Measurements from ENCODE around the gene VEPH1.

The VEPH1 gene

DNA sequence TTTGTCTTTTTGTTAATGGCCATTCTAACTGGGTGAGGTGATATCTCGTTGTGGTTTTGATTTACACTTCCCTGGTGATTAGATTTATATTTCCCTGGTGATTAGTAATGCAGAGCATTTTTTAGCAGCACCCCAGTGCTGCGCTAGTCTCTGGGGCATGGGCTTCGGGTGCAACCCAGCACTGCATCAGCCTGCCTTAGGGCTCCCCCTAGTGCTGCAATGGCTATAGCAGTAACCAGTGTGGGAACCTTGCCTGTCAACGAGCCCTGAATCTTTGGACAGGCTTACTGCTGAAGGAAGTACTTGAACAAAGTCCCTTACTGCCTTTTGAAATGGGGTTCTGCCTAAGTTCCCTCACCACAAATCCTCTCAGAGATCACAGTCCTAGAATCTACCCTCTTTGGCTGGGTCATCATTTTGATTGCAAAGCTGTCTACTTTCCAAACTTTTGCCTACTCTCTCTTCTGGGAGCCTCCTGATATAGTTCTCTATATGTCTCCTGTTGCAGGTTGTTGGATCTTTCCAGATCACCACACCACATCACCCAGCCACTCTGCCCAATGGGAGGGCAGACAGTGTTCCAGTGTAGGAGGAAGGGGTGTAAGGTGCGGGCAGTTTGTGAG lies 264.0 kb downstream of the VEPH1 start:
- H3K36me3 ChIP-seq: no peaks in the 10 kb centered on the region
- peak overlapping the region; percentile 61 for H3K27ac ChIP-seq
- no peaks in the 10 kb centered on the region for H3K9me3 ChIP-seq
- H3K4me3 ChIP-seq (ENCODE audit: low read depth in 1 of 2, low read length in 1 of 2): no peak overlapping the region
- no peaks in the 10 kb centered on the region for H3K27me3 ChIP-seq
- H3K4me1 ChIP-seq (ENCODE audit: control insufficient read depth in 1 of 2, insufficient read depth in 1 of 2, low read depth in 1 of 2, low read length in 1 of 2): peaks cover 26 to 29% of the 10 kb centered on the region in 2 experiments
- peak; percentile 65 for TF ChIP-seq CTCF (IDR thresholded peaks at IDR 0.05)

DNA sequence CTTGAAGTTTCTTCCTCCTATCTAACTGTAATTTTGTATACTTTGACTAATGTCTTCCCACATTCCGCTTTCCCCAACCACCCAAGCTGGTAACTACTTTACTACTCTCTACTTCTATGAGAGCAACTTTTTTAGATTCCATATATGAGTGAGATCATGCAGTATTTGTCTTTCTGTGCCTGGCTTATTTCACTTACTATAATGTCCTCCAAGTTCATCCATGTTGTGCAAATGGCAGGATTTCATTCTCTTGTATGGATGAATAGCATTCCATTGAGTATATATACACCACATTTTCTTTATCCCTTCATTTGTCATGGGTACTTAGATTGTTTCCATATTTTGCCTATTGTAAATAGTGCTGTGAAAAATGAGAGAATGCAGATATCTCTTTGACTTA lies 264.8 kb downstream of the VEPH1 start:
- Histone ChIP-seq H3K4me3 (ENCODE audit: low read depth in 1 of 2, low read length in 1 of 2) (no peak overlapping the region), H3K27ac (no peak overlapping the region), H3K9me3 (no peaks in the 10 kb centered on the region), H3K36me3 (no peaks in the 10 kb centered on the region), H3K27me3 (no peaks in the 10 kb centered on the region), H3K4me1 (ENCODE audit: control insufficient read depth in 1 of 2, insufficient read depth in 1 of 2, low read depth in 1 of 2, low read length in 1 of 2) (peaks cover 26 to 29% of the 10 kb centered on the region in 2 experiments)
- TF ChIP-seq CTCF (IDR thresholded peaks at IDR 0.05): no peak

DNA sequence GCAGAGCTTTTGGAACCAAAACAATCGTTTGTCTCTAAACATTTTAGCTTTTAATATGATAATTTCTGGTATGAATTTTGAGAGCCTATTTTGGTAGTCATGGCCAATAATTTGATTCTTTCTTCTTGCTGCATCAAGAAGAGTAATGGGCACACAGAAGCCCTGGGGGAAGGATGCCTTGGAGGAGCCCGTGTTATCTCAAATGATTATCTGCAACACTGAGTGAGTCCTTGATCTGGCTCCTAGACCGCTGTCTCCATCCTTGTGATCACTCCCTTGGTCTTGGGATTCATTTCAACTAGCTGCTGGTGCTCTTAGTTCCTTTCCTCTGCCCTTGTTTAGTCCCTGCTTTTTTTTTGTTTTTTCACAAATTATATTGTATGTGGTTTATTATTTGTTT lies 265.3 kb downstream of the VEPH1 start:
- TF ChIP-seq CTCF (IDR thresholded peaks at IDR 0.05): no peak
- Histone ChIP-seq H3K27ac (no peak overlapping the region), H3K4me1 (ENCODE audit: control insufficient read depth in 1 of 2, insufficient read depth in 1 of 2, low read depth in 1 of 2, low read length in 1 of 2) (peaks cover 26 to 29% of the 10 kb centered on the region in 2 experiments), H3K36me3 (no peaks in the 10 kb centered on the region), H3K27me3 (no peaks in the 10 kb centered on the region), H3K4me3 (ENCODE audit: low read depth in 1 of 2, low read length in 1 of 2) (no peak overlapping the region), H3K9me3 (no peaks in the 10 kb centered on the region)

DNA sequence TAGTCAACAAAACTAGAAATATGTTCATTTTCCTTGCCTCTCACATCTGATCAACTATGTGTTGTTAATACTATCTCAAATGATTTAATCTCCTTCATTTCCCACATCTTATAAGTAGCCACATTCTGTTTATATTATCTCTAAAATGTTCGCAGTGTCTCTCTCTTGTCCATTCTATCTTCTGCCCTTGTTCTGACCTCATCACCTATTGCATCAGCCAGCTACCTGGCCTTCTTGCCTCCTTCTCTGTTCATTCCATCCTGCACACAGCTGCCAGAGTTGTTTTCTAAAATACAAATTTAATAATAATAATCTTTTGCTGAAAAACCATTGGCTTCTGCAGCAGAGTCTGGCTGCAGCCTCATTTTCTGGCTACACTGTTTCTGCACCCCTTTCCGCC lies 267.9 kb downstream of the VEPH1 start:
- Histone ChIP-seq H3K4me1 (ENCODE audit: control insufficient read depth in 1 of 2, insufficient read depth in 1 of 2, low read depth in 1 of 2, low read length in 1 of 2) (peaks cover 14% of the 10 kb centered on the region in 2 experiments), H3K27me3 (no peaks in the 10 kb centered on the region), H3K36me3 (no peaks in the 10 kb centered on the region), H3K27ac (no peak overlapping the region), H3K9me3 (no peaks in the 10 kb centered on the region), H3K4me3 (ENCODE audit: low read depth in 1 of 2, low read length in 1 of 2) (no peak overlapping the region)
- TF ChIP-seq CTCF (IDR thresholded peaks at IDR 0.05): no peak

- Histone ChIP-seq H3K36me3 (no peaks in the 10 kb centered on the region), H3K4me1 (ENCODE audit: control insufficient read depth in 1 of 2, insufficient read depth in 1 of 2, low read depth in 1 of 2, low read length in 1 of 2) (peaks cover under 1% of the 10 kb centered on the region in 2 experiments), H3K9me3 (no peaks in the 10 kb centered on the region), H3K27me3 (peaks cover under 1% of the 10 kb centered on the region), H3K27ac (no peak overlapping the region), H3K4me3 (ENCODE audit: low read depth in 1 of 2, low read length in 1 of 2) (no peak overlapping the region)
- no peak for TF ChIP-seq CTCF (IDR thresholded peaks at IDR 0.05)
Observed at GRCh38 chr3:157233923-157234322, 269.3 kb downstream of the VEPH1 start.

Measured in neutrophil (primary cell).